H9 (cell line): ENCODE data around the gene PCYT1B. TPM values are rescaled to one million over a fixed set of nuclear protein-coding genes. Genes with fewer than 3 reads are reported as not detected.

Experiments used
- DNase-seq: peaks from one replicate; pipeline ENCODE4 v3.0.0-alpha.2; 2017
- H2AFZ ChIP-seq: one replicate; pipeline ENCODE4 v1.6.1; 2013; ENCODE audit warnings: mild to moderate bottlenecking, low read length, control low read depth, moderate library complexity
- H2AK5ac ChIP-seq: 2 replicates; pipeline ENCODE4 v1.6.1; 2013; ENCODE audit warnings: low read length, control low read depth, mixed read lengths; ENCODE audit not compliant: insufficient read length
- H2BK120ac ChIP-seq: one replicate; pipeline ENCODE4 v1.6.1; 2013; ENCODE audit warnings: low read depth, mild to moderate bottlenecking, low read length, control low read depth, inconsistent platforms; ENCODE audit not compliant: poor library complexity, severe bottlenecking
- H2BK12ac ChIP-seq: 2 replicates; pipeline ENCODE4 v1.6.1; 2013; ENCODE audit warnings: low read length, control low read depth, mixed read lengths, low read depth; ENCODE audit not compliant: insufficient read length
- H2BK15ac ChIP-seq: 2 replicates; pipeline ENCODE4 v1.6.1; 2013; ENCODE audit warnings: low read depth, low read length, control low read depth
- H2BK20ac ChIP-seq: one replicate; pipeline ENCODE4 v1.6.1; 2013; ENCODE audit warnings: low read depth, mild to moderate bottlenecking, low read length, control low read depth, inconsistent platforms; ENCODE audit not compliant: poor library complexity, severe bottlenecking
- H2BK5ac ChIP-seq: 2 replicates; pipeline ENCODE4 v1.6.1; 2013; ENCODE audit warnings: low read length, control low read depth, mixed read lengths; ENCODE audit not compliant: insufficient read length
- H3K14ac ChIP-seq: 2 replicates; pipeline ENCODE4 v1.6.1; 2013; ENCODE audit warnings: low read length, control low read depth; ENCODE audit not compliant: insufficient read depth
- H3K18ac ChIP-seq: 2 replicates; pipeline ENCODE4 v1.6.1; 2013; ENCODE audit warnings: low read depth, mild to moderate bottlenecking, mixed read lengths, low read length, control low read depth; ENCODE audit not compliant: insufficient read length
- H3K23ac ChIP-seq: 2 replicates; pipeline ENCODE4 v1.6.1; 2013; ENCODE audit warnings: low read length, control low read depth, mixed read lengths, low read depth; ENCODE audit not compliant: insufficient read length
- H3K23me2 ChIP-seq: 2 replicates; pipeline ENCODE4 v1.6.1; 2013; ENCODE audit warnings: low read depth, mild to moderate bottlenecking, mixed read lengths, low read length, control low read depth; ENCODE audit not compliant: insufficient read length, poor library complexity, severe bottlenecking
- H3K27ac ChIP-seq: 2 replicates; pipeline ENCODE4 v1.5.1; 2013; ENCODE audit warnings: low read length, control low read depth, mixed read lengths, low read depth; ENCODE audit not compliant: insufficient read length
- H3K27me3 ChIP-seq: 2 replicates; pipeline ENCODE4 v1.6.1; 2013; ENCODE audit warnings: low read length, control low read depth, inconsistent platforms; ENCODE audit not compliant: insufficient read depth
- H3K4ac ChIP-seq: 2 replicates; pipeline ENCODE4 v1.6.1; 2013; ENCODE audit warnings: low read depth, mild to moderate bottlenecking, control low read depth, inconsistent platforms, low read length, moderate library complexity
- H3K4me1 ChIP-seq: 2 replicates; pipeline ENCODE4 v1.6.1; 2013; ENCODE audit warnings: low read length, control low read depth, inconsistent platforms; ENCODE audit not compliant: insufficient read depth
- H3K4me2 ChIP-seq: 2 replicates; pipeline ENCODE4 v1.6.1; 2013; ENCODE audit warnings: low read length, control low read depth, mixed read lengths; ENCODE audit not compliant: insufficient read length, insufficient read depth
- H3K56ac ChIP-seq: 2 replicates; pipeline ENCODE4 v1.6.1; 2013; ENCODE audit warnings: low read depth, mild to moderate bottlenecking, mixed read lengths, low read length, control low read depth; ENCODE audit not compliant: insufficient read length
- H3K79me1 ChIP-seq: 2 replicates; pipeline ENCODE4 v1.6.1; 2013; ENCODE audit warnings: low read depth, mild to moderate bottlenecking, moderate library complexity, low read length, control low read depth, inconsistent platforms; ENCODE audit not compliant: insufficient read depth, poor library complexity, severe bottlenecking
- H3K79me2 ChIP-seq: 2 replicates; pipeline ENCODE4 v1.6.1; 2013; ENCODE audit warnings: low read length, control low read depth, inconsistent platforms; ENCODE audit not compliant: insufficient read depth
- H3K9ac ChIP-seq: 2 replicates; pipeline ENCODE4 v1.6.1; 2013; ENCODE audit warnings: low read length, control low read depth, mixed read lengths; ENCODE audit not compliant: insufficient read length; ENCODE audit errors: extremely low read depth
- H3K9me3 ChIP-seq: one replicate; pipeline ENCODE4 v1.6.1; 2013; ENCODE audit warnings: low read depth, low read length, inconsistent platforms; ENCODE audit not compliant: control insufficient read depth
- H3T11ph ChIP-seq: one replicate; pipeline ENCODE4 v1.6.1; 2013; ENCODE audit warnings: mild to moderate bottlenecking, low read length, control low read depth, inconsistent platforms
- H4K20me1 ChIP-seq: one replicate; pipeline ENCODE4 v1.6.1; 2013; ENCODE audit not compliant: control insufficient read depth, insufficient read length, insufficient read depth
- H4K5ac ChIP-seq: 2 replicates; pipeline ENCODE4 v1.6.1; 2013; ENCODE audit warnings: low read depth, mild to moderate bottlenecking, mixed read lengths, low read length, control low read depth; ENCODE audit not compliant: insufficient read length
- H4K8ac ChIP-seq: replicated peaks from 2 replicates; pipeline ENCODE4 v1.6.1; 2013; ENCODE audit warnings: low read length, control low read depth, mixed read lengths, low read depth; ENCODE audit not compliant: insufficient read length
- H4K91ac ChIP-seq: 2 replicates; pipeline ENCODE4 v1.6.1; 2013; ENCODE audit warnings: low read depth, mild to moderate bottlenecking, moderate library complexity, mixed read lengths, low read length, control low read depth; ENCODE audit not compliant: insufficient read length
- H3K27ac Mint-ChIP-seq, 3 experiments: 2 replicates in 2 of 3; 3 replicates in 1 of 3; pipeline ENCODE4 v1.8.0; 2020 to 2021; ENCODE audit warnings: mixed read lengths in 3 of 3, mild to moderate bottlenecking in 1 of 3, moderate library complexity in 1 of 3
- H3K27me3 Mint-ChIP-seq: 2 replicates; pipeline ENCODE4 v1.8.0; 2021; ENCODE audit warnings: low read depth, mild to moderate bottlenecking, moderate library complexity, mixed read lengths
- H3K36me3 Mint-ChIP-seq, 3 experiments: 2 replicates in 2 of 3; 3 replicates in 1 of 3; pipeline ENCODE4 v1.8.0; 2020 to 2021; ENCODE audit warnings: low read depth in 3 of 3, mixed read lengths in 3 of 3; ENCODE audit not compliant: insufficient read depth in 1 of 3
- H3K4me1 Mint-ChIP-seq, 2 experiments: 2 replicates each; pipeline ENCODE4 v1.8.0; 2020; ENCODE audit warnings: mixed read lengths in 2 of 2
- H3K4me3 Mint-ChIP-seq, 2 experiments: 2 replicates in 1 of 2; 3 replicates in 1 of 2; pipeline ENCODE4 v1.8.0; 2020 to 2021; ENCODE audit warnings: mild to moderate bottlenecking in 2 of 2, mixed read lengths in 2 of 2, moderate library complexity in 1 of 2
- H3K9me3 Mint-ChIP-seq, 2 experiments: 2 replicates in 1 of 2; 3 replicates in 1 of 2; pipeline ENCODE4 v1.8.0; 2020; ENCODE audit warnings: mild to moderate bottlenecking in 2 of 2, mixed read lengths in 2 of 2, moderate library complexity in 1 of 2
- CTCF ChIP-seq: fragments of 200-600 bp; sonication (generic); conservative IDR thresholded peaks from 3 replicates; pipeline ENCODE4 v1.8.0; 2021; ENCODE audit warnings: antibody characterized with exemption, mild to moderate bottlenecking
- WGBS: extraction: QIAGEN DNeasy Blood & Tissue Kit; methylation state at CpG from one replicate; pipeline ENCODE4 v1.1.7; 2013; ENCODE audit warnings: missing lambda C conversion rate, low lambda C conversion rate, mixed read lengths; ENCODE audit not compliant: insufficient read length; ENCODE audit errors: extremely low coverage; 5-methylcytosine and 5-hydroxymethylcytosine counted together
- total RNA-seq: library from RNA; stranded (reverse); gene quantifications from 2 replicates; pipeline ENCODE4 v1.2.1, GENCODE V29; 2021

PCYT1B gene
- total RNA-seq, 1 experiment from 2014 or later = 29.1 TPM

- H2AK5ac ChIP-seq = no peak overlapping the region
- no peak for TF ChIP-seq CTCF
- no peaks in the 10 kb centered on the region for H3K4me1 ChIP-seq
- no peak overlapping the region for H2AFZ ChIP-seq
- no peak overlapping the region for H2BK12ac ChIP-seq
- Mint-ChIP-seq H3K4me1 (peaks cover 0 to 4% of the 10 kb centered on the region in 2 experiments; a peak in 1 of 4 replicates), H3K4me3 (no peak overlapping the region), H3K27ac (peak overlapping the region in 2 of 3 experiments; percentile 9 to 86; a peak in 4 of 7 replicates), H3K9me3 (no peaks in the 10 kb centered on the region), H3K27me3 (no peaks in the 10 kb centered on the region), H3K36me3 (peaks cover 14 to 33% (median 33%) of the 10 kb centered on the region in 3 experiments; a peak in 6 of 7 replicates)
- H4K91ac ChIP-seq = no peak overlapping the region
- no peak overlapping the region for H3K18ac ChIP-seq
- H2BK20ac ChIP-seq = no peak overlapping the region
- H3K23me2 ChIP-seq = no peaks in the 10 kb centered on the region
- H3K27ac ChIP-seq = no peak overlapping the region
- DNase-seq = no peak
- H3K79me1 ChIP-seq = no peaks in the 10 kb centered on the region
- no peak overlapping the region for H4K5ac ChIP-seq
- no peaks in the 10 kb centered on the region for H3K27me3 ChIP-seq
- no peaks in the 10 kb centered on the region for H4K20me1 ChIP-seq
- H3K9me3 ChIP-seq = no peaks in the 10 kb centered on the region
- no peak overlapping the region for H3K56ac ChIP-seq
- no peak overlapping the region for H4K8ac ChIP-seq
- H3T11ph ChIP-seq = no peak overlapping the region
- no peak overlapping the region for H2BK5ac ChIP-seq
- H3K9ac ChIP-seq = no peak overlapping the region
- H3K14ac ChIP-seq = no peak overlapping the region
- H3K23ac ChIP-seq = no peak overlapping the region
- H3K4me2 ChIP-seq = no peak overlapping the region
- H3K79me2 ChIP-seq = no peaks in the 10 kb centered on the region
- WGBS = no CpG with 5 or more reads among the region's 5 CpGs
- no peak overlapping the region for H3K4ac ChIP-seq
- no peak overlapping the region; the same call in 1 of the 2 replicates for H2BK15ac ChIP-seq
- H2BK120ac ChIP-seq = no peak overlapping the region
Measured at GRCh38 chrX:24590111-24590510, 57.0 kb downstream of the PCYT1B start.
